ENCODE results near the gene RABGAP1L.
"Not testable (repeated sequence)": the region's sequence is repeated elsewhere in the genome, so short reads cannot be mapped to it uniquely, and the experiment has no call there.

The RABGAP1L gene

GRCh38 chr1:174623324-174624035 lies 464.2 kb downstream of the RABGAP1L start:
- DNase-seq: no peak

GRCh38 chr1:174626031-174627025 lies 467.0 kb downstream of the RABGAP1L start:
- DNase-seq: no peak

- no peak for DNase-seq
Observed at GRCh38 chr1:174637487-174637886, 478.2 kb downstream of the RABGAP1L start.

- DNase-seq: no peak
Observed at GRCh38 chr1:174639461-174639860, 480.1 kb downstream of the RABGAP1L start.

GRCh38 chr1:174640783-174641182 lies 481.5 kb downstream of the RABGAP1L start:
- no peak for DNase-seq

- no peak for DNase-seq
Observed at GRCh38 chr1:174642393-174642792, 483.1 kb downstream of the RABGAP1L start.

- DNase-seq: no peak
Observed at GRCh38 chr1:174643206-174643605, 483.9 kb downstream of the RABGAP1L start.

GRCh38 chr1:174649572-174649971 lies 490.3 kb downstream of the RABGAP1L start:
- not testable (repeated sequence) for DNase-seq

- no peak for DNase-seq
Observed at GRCh38 chr1:174652569-174653280, 493.4 kb downstream of the RABGAP1L start.

- DNase-seq: no peak
Observed at GRCh38 chr1:174654560-174654959, 495.2 kb downstream of the RABGAP1L start.

- DNase-seq: no peak
Observed at GRCh38 chr1:174656409-174657059, 497.2 kb downstream of the RABGAP1L start.

GRCh38 chr1:174657411-174657810 lies 498.1 kb downstream of the RABGAP1L start:
- DNase-seq: no peak

- DNase-seq: no peak
Observed at GRCh38 chr1:174657893-174658292, 498.6 kb downstream of the RABGAP1L start.

GRCh38 chr1:174659823-174660222 lies 500.5 kb downstream of the RABGAP1L start:
- no peak for DNase-seq

GRCh38 chr1:174660476-174660875 lies 501.2 kb downstream of the RABGAP1L start:
- DNase-seq: no peak

GRCh38 chr1:174663358-174663757 lies 504.0 kb downstream of the RABGAP1L start:
- no peak for DNase-seq

GRCh38 chr1:174666248-174666647 lies 506.9 kb downstream of the RABGAP1L start:
- DNase-seq: no peak

GRCh38 chr1:174671826-174672225 lies 512.5 kb downstream of the RABGAP1L start:
- DNase-seq: no peak

- no peak for DNase-seq
Observed at GRCh38 chr1:174676856-174677255, 517.5 kb downstream of the RABGAP1L start.

- DNase-seq: no peak
Observed at GRCh38 chr1:174678657-174679056, 519.3 kb downstream of the RABGAP1L start.

GRCh38 chr1:174680101-174680500 lies 520.8 kb downstream of the RABGAP1L start:
- DNase-seq: no peak

- DNase-seq: peak; percentile 18
Observed at GRCh38 chr1:174682419-174683008, 523.2 kb downstream of the RABGAP1L start.
